SH-SY5Y (cell line): Measurements from ENCODE around the gene ZBTB8A.

Source experiments
- GATA2 ChIP-seq: IDR thresholded peaks from 2 replicates; pipeline ENCODE4 v1.6.1; 2011; ENCODE audit warnings: mild to moderate bottlenecking, low read depth, low read length
- GATA3 ChIP-seq: IDR thresholded peaks from 2 replicates; pipeline ENCODE4 v1.6.1; 2011; ENCODE audit warnings: low read depth, mild to moderate bottlenecking, low read length, moderate library complexity

DNA sequence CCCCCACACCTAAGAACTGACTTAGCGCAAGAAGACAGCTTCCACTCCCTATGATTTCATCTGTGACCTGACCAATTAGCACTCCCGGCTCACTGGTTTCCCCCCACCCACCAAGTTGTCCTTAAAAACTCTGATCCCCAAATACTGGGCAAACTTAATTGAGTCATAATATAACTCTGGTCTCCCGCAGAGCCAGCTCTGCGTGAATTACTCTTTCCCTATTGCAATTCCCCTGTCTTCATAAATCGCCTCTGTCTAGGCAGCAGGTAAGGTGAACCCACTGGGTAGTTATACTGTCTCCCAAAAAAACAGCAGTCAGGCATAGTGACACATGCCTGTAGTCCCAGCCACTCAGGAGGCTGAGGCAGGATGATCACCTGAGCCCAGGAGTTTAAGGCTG is 74.2 kb downstream of the ZBTB8A start:
- TF ChIP-seq GATA2 (no peak), GATA3 (no peak)
